ENCODE results near the gene FHOD1. TPM values are rescaled to one million over a fixed set of nuclear protein-coding genes. Genes with fewer than 3 reads are reported as not detected.
A peak's percentile ranks its signal among the peaks of the same experiment; 100 is the strongest.

FHOD1 gene
- polyA plus RNA-seq, 3 donors: 5.1 to 152 (median 5.5) TPM

DNA sequence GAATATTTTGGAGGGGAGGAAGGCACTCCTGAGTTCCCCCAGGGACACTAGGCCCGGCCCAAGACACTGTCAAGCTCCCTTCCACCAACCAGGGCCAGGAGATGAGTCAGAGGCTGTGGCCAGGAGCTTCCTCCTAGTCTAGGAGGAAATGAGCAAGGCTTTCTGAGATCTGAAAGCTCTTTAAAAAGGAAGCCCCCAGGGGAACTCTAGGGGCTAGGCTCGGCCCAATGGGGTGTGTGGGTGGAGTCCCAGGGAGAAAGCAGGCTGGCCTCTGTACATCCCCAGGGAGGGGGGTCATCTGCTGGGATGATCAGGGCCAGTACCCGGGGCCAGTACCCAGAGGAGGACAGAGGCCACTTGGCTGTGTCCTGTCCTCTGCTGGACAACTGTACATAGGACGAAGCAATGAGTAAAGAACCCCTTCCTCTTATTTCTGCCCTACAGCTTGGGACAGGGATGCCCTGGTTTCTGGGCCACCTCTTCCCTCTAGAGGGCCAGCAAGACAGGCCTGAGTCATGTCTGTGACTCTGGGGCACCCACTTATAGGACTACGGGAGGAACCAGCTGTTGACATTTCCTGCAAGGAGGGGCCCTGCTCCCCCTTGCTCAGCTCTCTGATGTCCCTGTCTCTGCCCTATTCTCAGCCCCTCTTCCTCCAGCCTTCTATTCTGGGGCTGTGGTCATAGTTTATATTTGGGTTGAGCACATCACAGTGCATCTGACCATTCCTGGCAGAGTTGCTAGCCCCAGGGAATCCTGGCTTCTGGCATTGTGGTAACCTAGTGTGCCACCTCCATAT is 2.7 kb downstream of the FHOD1 start:
- H3K4me2 ChIP-seq (replicated peaks; ENCODE audit: extremely low read depth, low read length, poor library complexity, severe bottlenecking): peak overlapping the region; percentile 87
- H3K27me3 ChIP-seq (ENCODE audit: control insufficient read depth in 2 of 2, insufficient read depth in 2 of 2, low read length in 2 of 2): peaks cover 13 to 16% of the 10 kb centered on the region in 2 donors
- H3K36me3 Mint-ChIP-seq: peaks cover 10 to 23% of the 10 kb centered on the region in 2 donors
- intact Hi-C loops (cut with micrococcal nuclease): loop anchor here in 1 of 2 donors (10.0 kb wide), 3 partner anchors 230 to 550 kb away; partner anchors contain the start of genes CMTM4 and CTCF
- H3K4me3 ChIP-seq (replicated peaks in 1 of 3; ENCODE audit: low read depth in 2 of 3, low read length in 3 of 3): peak overlapping the region; percentile 71 to 97 (median 74)
- H3K4me3 Mint-ChIP-seq: peak overlapping the region; percentile 92
- DNase-seq: peak; percentile 95 to 99 (median 99)
- 0% methylated on average over 4 of the region's 5 CpGs for WGBS (ENCODE audit: insufficient coverage)
- H3K27ac ChIP-seq (ENCODE audit: low read depth in 1 of 2, low read length in 2 of 2): peak overlapping the region; percentile 84 to 100
- H3K27ac Mint-ChIP-seq: peak overlapping the region; percentile 99 to 100 (median 99)
- peaks cover 54% of the 10 kb centered on the region for H3K79me2 ChIP-seq (ENCODE audit: insufficient read depth, low read length)
- H2AFZ ChIP-seq (ENCODE audit: insufficient read depth, low read depth, low read length, poor library complexity, severe bottlenecking): peak overlapping the region; percentile 8
- peaks cover 30% of the 10 kb centered on the region for H4K20me1 ChIP-seq (ENCODE audit: insufficient read depth, low read length)
- peaks cover 68 to 75% of the 10 kb centered on the region in 2 donors for H3K4me1 ChIP-seq (ENCODE audit: control insufficient read depth in 1 of 2, insufficient read depth in 2 of 2, low read length in 2 of 2)
- H3K9ac ChIP-seq (ENCODE audit: insufficient read depth, low read length, poor library complexity, severe bottlenecking): peak overlapping the region; percentile 85
- H3K9me3 ChIP-seq (replicated peaks in 1 of 2; ENCODE audit: control insufficient read depth in 1 of 2, insufficient read depth in 1 of 2, low read length in 2 of 2): no peaks in the 10 kb centered on the region
- peak; percentile 11 for TF ChIP-seq CTCF (IDR thresholded peaks at IDR 0.05)
- H3K36me3 ChIP-seq (replicated peaks in 1 of 2; ENCODE audit: control insufficient read depth in 1 of 2, insufficient read depth in 2 of 2, low read length in 2 of 2): peaks cover 2 to 11% of the 10 kb centered on the region in 2 donors
- peaks cover 69% of the 10 kb centered on the region for H3K4me1 Mint-ChIP-seq
- H3K27me3 Mint-ChIP-seq (ENCODE audit: low read depth in 3 of 3): peaks cover 12 to 21% (median 16%) of the 10 kb centered on the region in 3 donors
- H3K9me3 Mint-ChIP-seq: peaks cover 0 to 9% (median 1%) of the 10 kb centered on the region in 7 donors

DNA sequence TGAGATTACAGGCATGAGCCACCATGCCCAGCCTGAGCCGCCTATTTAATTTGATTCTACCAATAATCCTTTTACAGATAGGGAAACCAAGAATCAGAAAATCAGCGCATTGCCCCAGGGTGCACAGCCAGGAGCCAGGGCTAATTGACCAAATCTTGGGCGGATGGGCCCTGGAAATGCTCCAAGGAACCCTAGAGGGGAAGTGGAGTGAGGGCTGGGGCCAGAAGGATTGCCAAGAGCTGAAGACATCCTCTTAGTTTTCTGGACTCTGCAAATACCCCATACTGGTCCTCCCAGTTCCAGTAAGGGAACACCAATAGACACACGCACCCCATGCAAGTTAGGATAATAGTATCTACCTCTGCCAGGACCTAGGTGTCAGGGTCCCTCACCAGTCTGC is 3.8 kb downstream of the FHOD1 start:
- H3K9me3 ChIP-seq (replicated peaks in 1 of 2; ENCODE audit: control insufficient read depth in 1 of 2, insufficient read depth in 1 of 2, low read length in 2 of 2): no peaks in the 10 kb centered on the region
- Mint-ChIP-seq H3K4me1 (peaks cover 60% of the 10 kb centered on the region), H3K36me3 (peaks cover 21 to 31% of the 10 kb centered on the region in 2 donors), H3K27me3 (ENCODE audit: low read depth in 3 of 3) (peaks cover 3 to 10% (median 7%) of the 10 kb centered on the region in 3 donors), H3K4me3 (peak overlapping the region; percentile 75 to 92), H3K27ac (peak overlapping the region; percentile 99 to 100 (median 99)), H3K9me3 (peaks cover 0 to 4% (median 0%) of the 10 kb centered on the region in 7 donors)
- peaks cover 54% of the 10 kb centered on the region for H3K79me2 ChIP-seq (ENCODE audit: insufficient read depth, low read length)
- TF ChIP-seq CTCF (IDR thresholded peaks at IDR 0.05): no peak
- peak overlapping the region; percentile 85 for H3K9ac ChIP-seq (ENCODE audit: insufficient read depth, low read length, poor library complexity, severe bottlenecking)
- peak; percentile 51 to 80 (median 58) for DNase-seq
- peaks cover 61 to 67% of the 10 kb centered on the region in 2 donors for H3K4me1 ChIP-seq (ENCODE audit: control insufficient read depth in 1 of 2, insufficient read depth in 2 of 2, low read length in 2 of 2)
- H3K27me3 ChIP-seq (ENCODE audit: control insufficient read depth in 2 of 2, insufficient read depth in 2 of 2, low read length in 2 of 2): peaks cover 6% of the 10 kb centered on the region in 2 donors
- peaks cover 41% of the 10 kb centered on the region for H4K20me1 ChIP-seq (ENCODE audit: insufficient read depth, low read length)
- WGBS (ENCODE audit: insufficient coverage): 50% methylated on average over 1 of the region's 4 CpGs
- H3K4me2 ChIP-seq (replicated peaks; ENCODE audit: extremely low read depth, low read length, poor library complexity, severe bottlenecking): peak overlapping the region; percentile 87
- intact Hi-C loops (cut with micrococcal nuclease): loop anchor here in 1 of 2 donors (1.0 to 10.0 kb wide), 4 partner anchors 16 to 549 kb away; partner anchors contain the start of genes CMTM4, CTCF and TMEM208
- no peak overlapping the region for H2AFZ ChIP-seq (ENCODE audit: insufficient read depth, low read depth, low read length, poor library complexity, severe bottlenecking)
- H3K27ac ChIP-seq (ENCODE audit: low read depth in 1 of 2, low read length in 2 of 2): peak overlapping the region; percentile 84 to 100
- H3K4me3 ChIP-seq (replicated peaks in 1 of 3; ENCODE audit: low read depth in 2 of 3, low read length in 3 of 3): peak overlapping the region in 2 of 3 experiments; percentile 10 to 97
- peaks cover 14 to 22% of the 10 kb centered on the region in 2 donors for H3K36me3 ChIP-seq (replicated peaks in 1 of 2; ENCODE audit: control insufficient read depth in 1 of 2, insufficient read depth in 2 of 2, low read length in 2 of 2)

All from CD14-positive monocyte (primary cell).